GM21515 (cell line): ENCODE data around the gene ZNF765.
"Not testable (repeated sequence)": the region's sequence is repeated elsewhere in the genome, so short reads cannot be mapped to it uniquely, and the experiment has no call there.

Experiments
- ATAC-seq: cut with Tn5 transposase; IDR thresholded peaks from one replicate; pipeline ENCODE4 v1.9.1; 2021; ENCODE audit not compliant: unreplicated experiment

Gene ZNF765

GRCh38 chr19:53420520-53421315 is 25.8 kb downstream of the ZNF765 start:
- not testable (repeated sequence) for ATAC-seq

DNA sequence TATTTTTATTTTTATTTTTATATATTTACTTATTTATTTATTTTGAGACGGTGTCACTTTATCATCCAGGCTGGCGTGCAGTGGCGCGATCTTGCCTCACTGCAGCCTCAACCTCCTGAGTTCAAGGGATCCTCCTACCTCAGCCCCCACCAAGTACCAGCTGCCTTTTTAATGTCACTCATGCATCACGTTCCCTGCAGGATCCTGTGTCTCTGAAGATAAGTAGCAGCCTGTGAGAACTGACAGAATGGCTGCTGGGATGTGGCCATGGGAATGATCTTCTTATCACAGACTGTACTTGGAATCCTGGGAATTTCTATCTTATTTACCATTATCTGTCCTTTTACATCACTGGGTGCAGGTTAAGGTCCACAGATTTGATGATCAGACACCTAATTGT is 27.6 kb downstream of the ZNF765 start:
- no peak for ATAC-seq

- not testable (repeated sequence) for ATAC-seq
Observed at GRCh38 chr19:53423074-53423473, 28.1 kb downstream of the ZNF765 start.

DNA sequence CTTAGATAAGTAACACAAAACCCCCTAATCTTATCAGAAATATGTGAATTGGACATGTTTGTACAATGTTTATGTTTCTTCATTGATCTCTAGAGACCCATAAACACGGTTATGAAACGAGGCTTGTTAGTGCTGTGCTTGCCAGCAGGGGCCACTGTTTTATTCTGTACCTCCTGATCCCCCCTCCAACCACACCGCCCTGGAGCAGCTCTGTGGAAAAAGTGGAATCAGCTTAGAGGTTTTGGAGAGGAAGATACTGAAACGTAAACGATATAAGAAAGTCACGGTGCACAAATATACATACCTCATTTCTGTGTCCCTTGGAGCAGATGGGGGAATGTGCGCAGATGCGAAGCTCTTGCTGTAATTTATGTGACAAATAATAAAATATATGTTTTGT is 28.7 kb downstream of the ZNF765 start:
- ATAC-seq, result not testable (repeated sequence)

DNA sequence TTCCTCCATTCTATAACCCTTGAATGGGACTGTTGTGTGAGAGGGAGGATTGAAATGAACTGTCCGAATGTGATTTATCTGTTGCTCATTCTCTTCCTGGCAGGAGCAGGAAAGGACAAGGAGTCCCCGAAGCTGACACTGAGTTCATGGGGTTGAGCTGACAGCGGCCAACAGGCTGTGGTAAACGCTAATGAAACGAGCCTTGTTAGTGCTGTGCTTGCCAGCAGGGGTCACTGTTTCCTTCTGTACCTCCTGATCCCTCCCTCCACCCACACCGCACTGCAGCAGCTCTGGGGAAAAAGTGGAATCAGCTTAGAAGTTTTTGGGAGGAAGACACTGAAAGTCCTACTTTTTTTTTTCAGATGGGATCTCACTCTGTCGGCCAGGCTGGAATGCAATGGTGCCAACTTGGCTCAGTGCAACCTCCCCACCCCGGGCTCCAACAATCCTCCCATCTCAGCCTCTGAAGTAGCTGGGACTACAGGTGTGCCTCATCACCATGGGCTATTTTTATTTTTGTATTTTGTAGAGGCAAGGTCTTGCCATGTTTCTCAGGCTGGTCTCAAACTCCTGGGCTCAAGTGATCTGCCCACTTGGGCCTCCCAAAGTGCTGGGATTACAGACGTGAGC is 30.1 kb downstream of the ZNF765 start:
- no peak for ATAC-seq

DNA sequence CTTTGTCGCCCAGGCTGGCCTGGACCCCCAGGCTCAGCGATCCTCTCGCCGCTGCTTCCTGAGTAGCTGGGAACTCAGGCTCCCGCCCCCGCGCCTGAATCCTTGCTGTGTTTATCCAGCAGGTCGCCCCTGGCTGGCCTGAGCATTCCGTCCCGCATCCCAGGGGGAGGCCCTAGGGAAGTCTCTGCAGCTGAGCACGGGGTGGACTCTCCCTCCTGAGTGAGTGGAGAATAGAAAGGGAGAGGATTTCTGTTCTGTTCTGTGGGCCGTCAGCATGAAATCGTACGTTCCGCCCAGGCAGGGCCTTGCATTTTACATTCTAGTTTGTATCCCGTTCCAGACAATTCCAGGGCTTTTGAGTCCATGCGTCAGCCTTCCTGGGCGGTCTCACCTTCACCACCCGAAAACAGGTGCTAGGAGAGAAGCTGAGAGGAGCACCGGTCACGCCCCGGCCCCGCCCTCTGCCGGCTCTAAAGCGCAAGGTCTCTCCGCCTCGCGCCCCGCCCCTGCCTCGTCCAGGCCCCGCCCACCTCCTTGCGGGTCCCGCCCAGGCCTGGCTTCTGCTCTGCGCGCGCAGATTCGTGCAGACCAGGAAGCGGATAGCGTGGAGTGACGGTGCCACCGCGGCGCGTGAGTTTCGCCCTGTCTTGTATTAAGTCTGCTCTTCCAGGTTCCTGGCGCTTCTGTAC is 36.6 kb downstream of the ZNF765 start, which contains the start of gene ZNF761:
TSS of gene ZNF761 (plus strand) at position 586 of the 689 bp plus-strand sequence. CDS start 15,285 bp downstream, outside the sequence.
- peak; percentile 93 for ATAC-seq

- ATAC-seq, result peak; percentile 25
Observed at GRCh38 chr19:53432088-53432661, 37.2 kb downstream of the ZNF765 start.

GRCh38 chr19:53443809-53444208 is 48.9 kb downstream of the ZNF765 start:
- not testable (repeated sequence) for ATAC-seq

DNA sequence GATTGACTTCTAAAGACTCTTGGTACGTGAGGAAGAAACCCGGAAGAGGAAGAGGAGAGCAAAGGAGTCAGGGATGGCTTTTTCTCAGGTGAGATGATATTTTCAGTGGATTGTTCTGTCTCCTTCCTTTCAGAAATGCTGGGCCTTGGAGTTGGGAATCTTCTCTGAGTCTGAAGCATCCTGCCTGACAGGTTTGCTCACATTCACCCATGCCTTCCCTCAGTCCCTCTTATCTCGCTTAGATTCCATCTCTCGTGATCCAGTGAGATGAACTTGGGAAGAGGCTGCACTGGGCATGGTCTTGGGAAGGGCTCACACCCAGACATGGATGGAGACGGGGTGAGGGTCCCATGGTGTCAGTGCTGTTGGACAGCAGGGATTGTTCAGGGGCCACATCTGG is 52.2 kb downstream of the ZNF765 start:
- not testable (repeated sequence) for ATAC-seq

- no peak for ATAC-seq
Observed at GRCh38 chr19:53455828-53456227, 60.9 kb downstream of the ZNF765 start.

DNA sequence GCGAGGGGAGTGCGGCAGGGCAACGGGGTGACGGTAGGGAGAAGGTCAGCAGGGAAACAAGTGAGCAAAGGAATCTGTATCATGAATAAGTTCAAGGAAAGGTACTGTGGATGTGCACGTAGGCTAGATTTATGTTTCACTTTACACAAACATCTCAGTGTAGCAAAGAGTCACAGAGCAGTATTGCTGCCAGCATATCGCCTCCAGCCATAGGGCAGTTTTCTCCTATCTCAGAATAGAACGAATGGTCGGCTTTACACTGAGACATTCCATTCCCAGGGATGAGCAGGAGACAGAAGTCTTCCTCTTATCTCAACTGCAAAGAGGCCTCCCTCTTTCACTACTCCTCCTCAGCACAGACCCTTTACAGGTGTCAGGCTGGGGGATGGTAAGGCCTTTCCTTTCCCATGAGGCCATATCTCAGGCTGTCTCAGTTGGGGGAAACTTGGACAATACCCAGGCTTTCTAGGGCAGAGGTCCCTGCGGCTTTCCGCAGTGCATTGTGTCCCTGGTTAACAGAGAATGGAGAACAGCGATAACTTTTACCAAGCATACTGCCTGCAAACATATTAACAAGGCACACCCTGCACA is 65.3 kb downstream of the ZNF765 start:
- ATAC-seq, result not testable (repeated sequence)

- ATAC-seq, result no peak
Observed at GRCh38 chr19:53461866-53462265, 66.9 kb downstream of the ZNF765 start.

DNA sequence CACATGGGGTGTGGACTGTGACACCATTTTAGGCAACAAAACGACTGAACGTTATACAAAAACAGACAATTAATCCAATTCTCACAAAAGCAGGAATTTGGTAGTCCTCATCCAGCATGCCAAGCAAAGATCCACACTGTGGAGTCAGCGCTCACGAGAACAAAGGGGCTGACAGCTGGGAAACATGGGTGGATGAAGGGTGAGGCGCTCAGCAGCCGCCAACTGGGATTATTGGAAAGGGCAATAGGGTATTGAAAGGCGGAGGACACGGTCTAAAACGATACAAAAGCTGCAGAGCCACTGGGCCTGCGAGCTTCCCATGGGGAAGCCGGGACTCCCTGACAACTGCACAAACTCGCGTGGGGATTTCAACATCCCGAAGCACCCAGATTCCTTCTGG is 67.9 kb downstream of the ZNF765 start:
- ATAC-seq, result no peak

- no peak for ATAC-seq
Observed at GRCh38 chr19:53463263-53463662, 68.3 kb downstream of the ZNF765 start.

DNA sequence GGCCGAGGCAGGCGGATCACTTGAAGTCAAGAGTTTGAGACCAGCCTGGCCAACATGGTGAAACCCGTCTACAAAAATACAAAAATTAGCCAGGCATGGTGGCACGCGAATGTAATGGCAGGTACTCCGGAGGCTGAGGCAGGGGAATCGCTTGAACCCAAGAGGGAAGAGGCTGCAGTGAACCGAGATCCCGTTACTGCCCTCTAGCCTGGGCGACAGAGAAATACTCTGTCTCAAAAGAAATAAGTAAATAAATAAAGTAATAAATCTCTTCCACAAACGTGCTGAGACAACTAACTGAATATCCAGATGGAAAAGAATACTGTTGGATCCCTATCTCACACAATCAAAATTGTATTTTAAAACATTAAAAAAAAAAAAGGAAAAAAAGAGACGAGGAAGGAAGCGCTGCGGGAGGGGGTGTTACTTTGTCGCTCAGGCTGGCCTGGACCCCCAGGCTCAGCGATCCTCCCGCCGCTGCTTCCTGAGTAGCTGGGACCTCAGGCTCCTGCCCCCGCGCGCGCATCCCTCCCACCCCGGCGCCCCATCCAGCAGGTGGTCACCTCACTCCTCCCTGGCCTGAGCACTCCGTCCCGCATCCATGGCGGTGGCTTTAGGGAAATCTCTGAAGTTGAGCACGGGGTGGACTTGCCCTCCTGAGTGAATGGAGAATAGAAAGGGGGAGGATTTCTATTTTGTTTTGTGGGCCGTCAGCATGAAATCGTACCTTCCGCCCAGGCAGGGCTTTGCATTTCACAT is 72.0 kb downstream of the ZNF765 start:
- ATAC-seq, result peak; percentile 7

GRCh38 chr19:53467485-53468262 is 72.7 kb downstream of the ZNF765 start, which contains the start of gene ZNF813:
Gene ZNF813, plus strand, starts transcription at chr19:53467733. Its CDS starts 16,090 bp downstream, at chr19:53483823.
- peak; percentile 85 for ATAC-seq

DNA sequence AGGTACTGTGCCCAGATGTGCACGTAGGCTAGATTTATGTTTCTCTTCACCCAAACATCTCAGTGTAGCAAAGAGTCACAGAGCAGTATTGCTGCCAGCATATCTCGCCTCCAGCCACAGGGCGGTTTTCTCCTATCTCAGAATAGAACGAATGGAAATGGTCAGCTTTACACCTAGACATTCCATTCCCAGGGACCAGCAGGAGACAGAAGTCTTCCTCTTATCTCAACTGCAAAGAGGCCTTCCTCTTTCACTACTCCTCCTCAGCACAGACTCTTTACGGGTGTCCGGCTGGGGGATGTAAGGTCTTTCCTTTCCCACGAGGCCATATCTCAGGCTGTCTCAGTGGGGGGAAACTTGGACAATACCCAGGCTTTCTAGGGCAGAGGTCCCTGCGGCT is 73.7 kb downstream of the ZNF765 start:
- not testable (repeated sequence) for ATAC-seq

- no peak for ATAC-seq
Observed at GRCh38 chr19:53471916-53472315, 77.0 kb downstream of the ZNF765 start.

GRCh38 chr19:53474832-53475231 is 79.9 kb downstream of the ZNF765 start:
- ATAC-seq, result not testable (repeated sequence)
